Upper lobe of left lung (tissue), 4 donors: Measurements from ENCODE around the gene MCTS1.

ENCODE experiments used
- CTCF ChIP-seq, 6 experiments: fragments of 450-650 bp in 4 of 6; fragments of 200-600 bp in 2 of 6; sonication (generic) in 2 of 6; IDR thresholded peaks; one replicate each; pipeline ENCODE4 v1.5.1; 2016 to 2019; ENCODE audit warnings: antibody characterized with exemption in 6 of 6
- EP300 ChIP-seq, 4 donors: sonication (generic); formaldehyde crosslinking; IDR thresholded peaks; one replicate each; pipeline ENCODE4 v1.5.1; 2017; ENCODE audit warnings: antibody characterized with exemption in 4 of 4, control low read depth in 2 of 4
- POLR2A ChIP-seq, 4 donors: fragments of 450-650 bp; IDR thresholded peaks; one replicate each; pipeline ENCODE4 v1.5.1; 2016 to 2017; ENCODE audit warnings: antibody characterized with exemption in 4 of 4, mild to moderate bottlenecking in 2 of 4
- POLR2AphosphoS5 ChIP-seq, 2 donors: sonication (generic); formaldehyde crosslinking; IDR thresholded peaks; one replicate each; pipeline ENCODE4 v1.5.1; 2017; ENCODE audit warnings: antibody characterized with exemption in 2 of 2

- no peak for TF ChIP-seq CTCF (IDR thresholded peaks at IDR 0.05)
- no peak for TF ChIP-seq EP300 (IDR thresholded peaks at IDR 0.05)
- TF ChIP-seq POLR2A (IDR thresholded peaks at IDR 0.05), result no peak
- TF ChIP-seq POLR2AphosphoS5 (IDR thresholded peaks at IDR 0.05), result no peak
Measured at GRCh38 chrX:120570011-120570600, 33.8 kb upstream of the MCTS1 start.
